ENCODE data around the gene SUPT20H. TPM values are rescaled to one million over a fixed set of nuclear protein-coding genes. Genes with fewer than 3 reads are reported as not detected.

The SUPT20H gene
- total RNA-seq, 1 experiment from 2014 or later = 42.9 TPM

DNA sequence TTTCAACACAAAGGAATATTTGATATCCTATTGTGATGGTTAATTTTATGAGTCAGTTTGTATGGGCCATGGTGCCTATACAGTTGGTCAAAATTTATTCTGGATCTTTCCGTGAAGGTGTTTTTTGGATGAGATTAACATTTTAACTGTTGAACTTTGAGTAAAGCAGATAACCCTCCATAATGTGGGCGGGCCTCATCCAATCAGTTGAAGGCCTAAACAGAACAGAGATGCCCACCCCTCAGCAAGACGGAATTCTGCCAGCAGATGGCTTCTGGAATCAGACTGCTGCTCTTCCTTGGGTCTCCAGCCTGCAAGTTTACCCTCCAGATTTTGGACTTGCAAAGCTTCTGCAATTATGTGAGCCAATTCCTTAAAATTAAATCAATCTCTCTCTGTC lies 30.0 kb upstream of the SUPT20H start:
- BruUV-seq (replicated peaks) = no TSS peak

DNA sequence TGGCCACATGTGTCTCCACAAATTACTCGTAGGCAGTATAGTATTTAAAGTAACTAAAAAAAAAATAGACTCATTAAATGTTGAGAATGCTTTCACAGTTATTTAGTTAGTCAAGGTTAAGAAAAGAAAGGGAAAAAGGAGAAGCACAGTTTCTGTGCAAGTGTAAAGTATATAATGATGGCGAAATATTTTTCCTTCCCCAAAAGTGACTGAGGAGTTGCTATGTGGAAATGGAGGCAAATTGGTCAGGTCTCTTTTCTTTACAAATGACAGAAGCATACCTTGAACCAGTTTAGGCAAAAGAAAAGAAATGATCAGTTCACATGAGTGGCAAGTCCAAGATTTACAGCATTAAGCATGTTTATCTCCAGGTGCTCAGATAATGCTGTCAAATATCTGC lies 28.0 kb upstream of the SUPT20H start:
- RAD21 ChIA-PET (ENCODE audit: low non-redundant PET in 1 of 2, low total read pairs in 2 of 2, uncharacterized antibody in 2 of 2, unreplicated experiment in 2 of 2) = no interaction called here
- Histone ChIP-seq H3K4me2 (ENCODE audit: low read length) (no peak overlapping the region), H3K79me2 (ENCODE audit: insufficient read depth, low read length) (no peaks in the 10 kb centered on the region), H3K27ac (ENCODE audit: low read depth, low read length) (no peak overlapping the region), H4K20me1 (ENCODE audit: insufficient read depth) (no peaks in the 10 kb centered on the region), H3K9me2 (ENCODE audit: insufficient read depth) (no peaks in the 10 kb centered on the region), H3K9me3 (ENCODE audit: control insufficient read depth in 1 of 2, insufficient read depth in 1 of 2, low read depth in 1 of 2, low read length in 2 of 2) (no peaks in the 10 kb centered on the region), H3K9ac (ENCODE audit: low read length) (no peak overlapping the region), H3K36me3 (ENCODE audit: control insufficient read depth in 1 of 2, insufficient read depth in 2 of 2, low read length in 2 of 2) (no peaks in the 10 kb centered on the region), H3K4me3 (replicated peaks in 1 of 2; ENCODE audit: low read depth in 1 of 2, low read length in 2 of 2) (no peak overlapping the region), H3K4me1 (ENCODE audit: control insufficient read depth in 1 of 2, insufficient read depth in 2 of 2, low read length in 2 of 2) (no peaks in the 10 kb centered on the region), H3K27me3 (ENCODE audit: insufficient read depth, low read length) (peaks cover 44% of the 10 kb centered on the region), H2AFZ (ENCODE audit: low read depth, low read length, poor library complexity, severe bottlenecking) (no peak overlapping the region)
- DNase-seq (ENCODE audit: low read depth, low spot score) (no peak), ATAC-seq (no peak)
- CTCF ChIA-PET = no interaction called here
- intact Hi-C loops (cut with micrococcal nuclease) = no loop called here
- BruUV-seq (replicated peaks) = no TSS peak
- POLR2A ChIA-PET = no interaction called here
- no peak for TF ChIP-seq ZFX (IDR thresholded peaks at IDR 0.05)
- no peak for TF ChIP-seq RAD21 (IDR thresholded peaks at IDR 0.05; ENCODE audit: low read depth)
- TF ChIP-seq SIN3A (IDR thresholded peaks at IDR 0.05; ENCODE audit: low read depth) = no peak
- TF ChIP-seq EGR1 (IDR thresholded peaks at IDR 0.05; ENCODE audit: low read depth) = no peak
- no peak for TF ChIP-seq YY1 (IDR thresholded peaks at IDR 0.05; ENCODE audit: extremely low read depth, insufficient replicate concordance, low read depth, low read length)
- no peak for TF ChIP-seq POLR2AphosphoS5 (IDR thresholded peaks at IDR 0.05; ENCODE audit: low read depth, low read length)
- TF ChIP-seq, protein P1, sequence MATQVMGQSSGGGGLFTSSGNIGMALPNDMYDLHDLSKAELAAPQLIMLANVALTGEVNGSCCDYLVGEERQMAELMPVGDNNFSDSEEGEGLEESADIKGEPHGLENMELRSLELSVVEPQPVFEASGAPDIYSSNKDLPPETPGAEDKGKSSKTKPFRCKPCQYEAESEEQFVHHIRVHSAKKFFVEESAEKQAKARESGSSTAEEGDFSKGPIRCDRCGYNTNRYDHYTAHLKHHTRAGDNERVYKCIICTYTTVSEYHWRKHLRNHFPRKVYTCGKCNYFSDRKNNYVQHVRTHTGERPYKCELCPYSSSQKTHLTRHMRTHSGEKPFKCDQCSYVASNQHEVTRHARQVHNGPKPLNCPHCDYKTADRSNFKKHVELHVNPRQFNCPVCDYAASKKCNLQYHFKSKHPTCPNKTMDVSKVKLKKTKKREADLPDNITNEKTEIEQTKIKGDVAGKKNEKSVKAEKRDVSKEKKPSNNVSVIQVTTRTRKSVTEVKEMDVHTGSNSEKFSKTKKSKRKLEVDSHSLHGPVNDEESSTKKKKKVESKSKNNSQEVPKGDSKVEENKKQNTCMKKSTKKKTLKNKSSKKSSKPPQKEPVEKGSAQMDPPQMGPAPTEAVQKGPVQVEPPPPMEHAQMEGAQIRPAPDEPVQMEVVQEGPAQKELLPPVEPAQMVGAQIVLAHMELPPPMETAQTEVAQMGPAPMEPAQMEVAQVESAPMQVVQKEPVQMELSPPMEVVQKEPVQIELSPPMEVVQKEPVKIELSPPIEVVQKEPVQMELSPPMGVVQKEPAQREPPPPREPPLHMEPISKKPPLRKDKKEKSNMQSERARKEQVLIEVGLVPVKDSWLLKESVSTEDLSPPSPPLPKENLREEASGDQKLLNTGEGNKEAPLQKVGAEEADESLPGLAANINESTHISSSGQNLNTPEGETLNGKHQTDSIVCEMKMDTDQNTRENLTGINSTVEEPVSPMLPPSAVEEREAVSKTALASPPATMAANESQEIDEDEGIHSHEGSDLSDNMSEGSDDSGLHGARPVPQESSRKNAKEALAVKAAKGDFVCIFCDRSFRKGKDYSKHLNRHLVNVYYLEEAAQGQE (IDR thresholded peaks at IDR 0.05; ENCODE audit: low read depth) = no peak
- no peak for TF ChIP-seq JUND (IDR thresholded peaks at IDR 0.05)

More for the DNA sequence above, 30.0 kb upstream of the SUPT20H start:
- Histone ChIP-seq H3K9ac (ENCODE audit: low read length) (no peak overlapping the region), H3K36me3 (ENCODE audit: control insufficient read depth in 1 of 2, insufficient read depth in 2 of 2, low read length in 2 of 2) (no peaks in the 10 kb centered on the region), H3K4me2 (ENCODE audit: low read length) (no peak overlapping the region), H3K27ac (ENCODE audit: low read depth, low read length) (no peak overlapping the region), H3K79me2 (ENCODE audit: insufficient read depth, low read length) (no peaks in the 10 kb centered on the region), H3K4me3 (replicated peaks in 1 of 2; ENCODE audit: low read depth in 1 of 2, low read length in 2 of 2) (no peak overlapping the region), H3K9me3 (ENCODE audit: control insufficient read depth in 1 of 2, insufficient read depth in 1 of 2, low read depth in 1 of 2, low read length in 2 of 2) (no peaks in the 10 kb centered on the region), H2AFZ (ENCODE audit: low read depth, low read length, poor library complexity, severe bottlenecking) (no peak overlapping the region), H3K9me2 (ENCODE audit: insufficient read depth) (no peaks in the 10 kb centered on the region), H4K20me1 (ENCODE audit: insufficient read depth) (no peaks in the 10 kb centered on the region), H3K27me3 (ENCODE audit: insufficient read depth, low read length) (peaks cover 58% of the 10 kb centered on the region), H3K4me1 (ENCODE audit: control insufficient read depth in 1 of 2, insufficient read depth in 2 of 2, low read length in 2 of 2) (no peaks in the 10 kb centered on the region)
- intact Hi-C loops (cut with micrococcal nuclease) = no loop called here
- ATAC-seq = no peak
- CTCF ChIA-PET = no interaction called here
- RAD21 ChIA-PET (ENCODE audit: low non-redundant PET in 1 of 2, low total read pairs in 2 of 2, uncharacterized antibody in 2 of 2, unreplicated experiment in 2 of 2) = no interaction called here
- TF ChIP-seq, protein P2, sequence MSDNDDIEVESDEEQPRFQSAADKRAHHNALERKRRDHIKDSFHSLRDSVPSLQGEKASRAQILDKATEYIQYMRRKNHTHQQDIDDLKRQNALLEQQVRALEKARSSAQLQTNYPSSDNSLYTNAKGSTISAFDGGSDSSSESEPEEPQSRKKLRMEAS (IDR thresholded peaks at IDR 0.05) = no peak
- TF ChIP-seq POLR2A (IDR thresholded peaks at IDR 0.05; ENCODE audit: borderline replicate concordance, extremely low read depth, insufficient read depth, insufficient read length) (no peak), ZNF274 (IDR thresholded peaks at IDR 0.05; ENCODE audit: low read depth, low read length) (no peak), ZFX (IDR thresholded peaks at IDR 0.05) (no peak), EZH2phosphoT487 (IDR thresholded peaks at IDR 0.05; ENCODE audit: borderline replicate concordance) (no peak), SP1 (IDR thresholded peaks at IDR 0.05; ENCODE audit: low read depth) (no peak)
- TF ChIP-seq, protein P3, sequence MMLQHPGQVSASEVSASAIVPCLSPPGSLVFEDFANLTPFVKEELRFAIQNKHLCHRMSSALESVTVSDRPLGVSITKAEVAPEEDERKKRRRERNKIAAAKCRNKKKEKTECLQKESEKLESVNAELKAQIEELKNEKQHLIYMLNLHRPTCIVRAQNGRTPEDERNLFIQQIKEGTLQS (IDR thresholded peaks at IDR 0.05) = no peak
- TF ChIP-seq, protein P4, sequence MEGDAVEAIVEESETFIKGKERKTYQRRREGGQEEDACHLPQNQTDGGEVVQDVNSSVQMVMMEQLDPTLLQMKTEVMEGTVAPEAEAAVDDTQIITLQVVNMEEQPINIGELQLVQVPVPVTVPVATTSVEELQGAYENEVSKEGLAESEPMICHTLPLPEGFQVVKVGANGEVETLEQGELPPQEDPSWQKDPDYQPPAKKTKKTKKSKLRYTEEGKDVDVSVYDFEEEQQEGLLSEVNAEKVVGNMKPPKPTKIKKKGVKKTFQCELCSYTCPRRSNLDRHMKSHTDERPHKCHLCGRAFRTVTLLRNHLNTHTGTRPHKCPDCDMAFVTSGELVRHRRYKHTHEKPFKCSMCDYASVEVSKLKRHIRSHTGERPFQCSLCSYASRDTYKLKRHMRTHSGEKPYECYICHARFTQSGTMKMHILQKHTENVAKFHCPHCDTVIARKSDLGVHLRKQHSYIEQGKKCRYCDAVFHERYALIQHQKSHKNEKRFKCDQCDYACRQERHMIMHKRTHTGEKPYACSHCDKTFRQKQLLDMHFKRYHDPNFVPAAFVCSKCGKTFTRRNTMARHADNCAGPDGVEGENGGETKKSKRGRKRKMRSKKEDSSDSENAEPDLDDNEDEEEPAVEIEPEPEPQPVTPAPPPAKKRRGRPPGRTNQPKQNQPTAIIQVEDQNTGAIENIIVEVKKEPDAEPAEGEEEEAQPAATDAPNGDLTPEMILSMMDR (IDR thresholded peaks at IDR 0.05 in 2 of 3, conservative IDR thresholded peaks at IDR 0.05 in 1 of 3; ENCODE audit: borderline replicate concordance in 1 of 3, insufficient read depth in 1 of 3, low read depth in 2 of 3, low read length in 2 of 3) = no peak
- POLR2A ChIA-PET = no interaction called here
- DNase-seq (ENCODE audit: low read depth, low spot score) = no peak
